Muscle layer of colon (tissue), 2 donors: ENCODE data around the gene VSIR.
A peak's percentile ranks its signal among the peaks of the same experiment; 100 is the strongest.

Experiments
- H3K27ac ChIP-seq: one replicate; pipeline ENCODE4 v1.7.0; 2013; ENCODE audit warnings: low read depth, mild to moderate bottlenecking, low read length, moderate library complexity
- H3K27me3 ChIP-seq, 2 donors: one replicate each; pipeline ENCODE4 v1.7.0; 2013; ENCODE audit warnings: low read length in 2 of 2, mild to moderate bottlenecking in 2 of 2; ENCODE audit not compliant: insufficient read depth in 2 of 2, control insufficient read depth in 1 of 2
- H3K36me3 ChIP-seq: one replicate; pipeline ENCODE4 v1.7.0; 2013; ENCODE audit warnings: mild to moderate bottlenecking, low read length; ENCODE audit not compliant: insufficient read depth
- H3K4me1 ChIP-seq: one replicate; pipeline ENCODE4 v1.7.0; 2013; ENCODE audit warnings: mild to moderate bottlenecking, low read length; ENCODE audit not compliant: insufficient read depth
- H3K4me3 ChIP-seq, 2 donors: one replicate each; pipeline ENCODE4 v1.7.0; 2013; ENCODE audit warnings: low read length in 2 of 2, low read depth in 1 of 2, mild to moderate bottlenecking in 1 of 2, moderate library complexity in 1 of 2
- H3K9ac ChIP-seq: one replicate; pipeline ENCODE4 v1.7.0; 2013; ENCODE audit warnings: low read length
- H3K9me3 ChIP-seq: one replicate; pipeline ENCODE4 v1.7.0; 2013; ENCODE audit warnings: mild to moderate bottlenecking, low read length
- donor health status: abdominal sarcoma.
- donor health status: Adenocarcinoma of cecum.

VSIR gene

DNA sequence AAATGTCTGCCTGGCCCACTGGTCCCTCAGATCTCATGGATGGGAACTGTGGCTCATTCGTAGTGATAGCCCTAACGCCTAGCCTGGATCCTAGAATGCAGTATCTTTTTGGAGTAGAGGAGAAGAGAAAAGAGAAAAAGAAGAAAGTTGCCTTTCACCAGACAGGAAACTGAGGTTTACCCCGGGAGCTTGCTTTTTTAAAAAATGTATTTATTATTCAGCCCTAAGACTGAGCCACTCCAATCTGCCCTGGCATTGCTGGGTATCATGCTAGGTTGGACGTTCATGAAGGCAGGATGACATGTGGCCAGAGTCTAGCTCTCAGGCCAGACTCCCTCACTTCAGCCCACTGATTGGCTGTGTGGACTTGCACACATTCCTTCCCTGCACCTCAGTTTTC is 32.3 kb downstream of the VSIR start:
- Histone ChIP-seq H3K27me3 (no peaks in the 10 kb centered on the region), H3K36me3 (no peaks in the 10 kb centered on the region), H3K4me1 (peaks cover 23% of the 10 kb centered on the region), H3K9me3 (no peaks in the 10 kb centered on the region), H3K27ac (no peak overlapping the region), H3K9ac (no peak overlapping the region), H3K4me3 (no peak overlapping the region)

DNA sequence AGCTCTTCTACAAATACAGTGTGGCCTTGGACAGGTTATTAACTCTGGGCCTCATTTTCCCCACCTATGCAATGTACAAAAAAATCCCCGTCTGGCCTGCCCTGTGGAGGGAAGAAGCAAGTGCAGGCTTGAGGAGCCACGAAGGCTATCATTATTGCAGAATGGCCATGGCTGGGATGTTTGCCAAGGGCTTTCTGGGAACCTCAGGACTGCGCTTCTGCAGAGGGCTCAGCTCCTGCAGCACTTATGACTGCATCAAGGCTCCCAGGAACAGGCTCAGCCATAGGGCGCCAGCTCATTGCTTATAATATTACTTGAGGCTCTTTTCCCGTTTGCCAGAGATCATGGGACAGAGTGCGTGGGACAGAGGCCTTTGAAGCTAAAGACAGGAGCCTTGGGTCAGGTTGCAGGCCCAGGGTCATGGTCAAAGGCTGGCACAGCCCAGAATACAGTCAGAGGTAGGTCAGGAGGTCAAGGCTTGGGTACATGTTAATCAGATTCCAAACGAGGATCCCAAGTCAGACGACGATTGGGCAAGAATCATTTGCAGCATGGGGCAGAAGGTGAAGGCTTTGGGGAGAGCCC is 33.2 kb downstream of the VSIR start:
- Histone ChIP-seq H3K4me3 (no peak overlapping the region), H3K9ac (no peak overlapping the region), H3K36me3 (no peaks in the 10 kb centered on the region), H3K27me3 (no peaks in the 10 kb centered on the region), H3K4me1 (peaks cover 21% of the 10 kb centered on the region), H3K27ac (peak overlapping the region; percentile 12), H3K9me3 (no peaks in the 10 kb centered on the region)

DNA sequence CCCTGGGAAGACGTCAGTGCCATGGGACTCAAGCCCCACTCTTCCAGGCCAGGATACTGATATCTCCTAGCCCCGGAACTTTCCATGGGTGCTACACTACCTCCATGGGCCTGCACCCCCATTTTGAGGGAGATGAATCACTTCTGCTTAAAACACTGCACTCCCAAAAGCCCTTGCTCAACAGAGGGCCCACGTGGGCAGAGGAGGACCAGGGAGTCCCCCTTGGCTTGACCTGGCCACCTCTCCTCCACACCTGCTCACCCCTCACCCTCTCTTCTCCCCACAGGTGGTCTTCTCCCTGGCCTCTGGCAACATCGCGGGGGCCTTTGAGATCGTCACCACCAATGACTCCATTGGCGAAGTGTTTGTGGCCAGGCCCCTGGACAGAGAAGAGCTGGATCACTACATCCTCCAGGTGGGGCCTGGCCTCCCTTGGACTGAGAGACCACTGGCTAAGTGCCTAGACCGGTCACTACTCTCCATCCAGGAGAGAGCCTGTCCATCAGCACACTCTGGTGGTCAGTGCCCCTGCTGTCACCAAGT is 33.9 kb downstream of the VSIR start:
- Histone ChIP-seq H3K9ac (no peak overlapping the region), H3K36me3 (no peaks in the 10 kb centered on the region), H3K9me3 (no peaks in the 10 kb centered on the region), H3K27ac (no peak overlapping the region), H3K4me3 (no peak overlapping the region), H3K4me1 (peaks cover 21% of the 10 kb centered on the region), H3K27me3 (no peaks in the 10 kb centered on the region)

DNA sequence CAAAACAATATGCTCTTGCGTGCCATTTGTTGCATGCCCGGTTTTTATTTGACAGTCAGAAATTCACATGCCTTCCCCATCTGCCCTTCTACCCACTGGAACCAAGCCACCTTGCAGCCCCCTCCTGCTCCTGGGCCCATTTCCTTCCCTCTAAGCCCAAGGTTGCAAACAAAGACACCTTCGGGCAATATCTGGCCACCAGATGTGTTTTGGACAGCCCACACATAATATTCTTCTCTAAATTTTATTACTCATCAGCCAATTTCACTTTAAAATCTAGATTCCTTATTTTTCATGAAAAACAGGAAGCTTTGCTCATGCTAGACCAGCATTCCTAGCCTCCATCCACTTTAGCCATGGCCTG is 35.5 kb downstream of the VSIR start:
- H3K9ac ChIP-seq, result no peak overlapping the region
- no peak overlapping the region for H3K27ac ChIP-seq
- H3K4me3 ChIP-seq, result no peak overlapping the region
- H3K4me1 ChIP-seq, result peaks cover 21% of the 10 kb centered on the region
- no peaks in the 10 kb centered on the region for H3K27me3 ChIP-seq
- no peaks in the 10 kb centered on the region for H3K9me3 ChIP-seq
- no peaks in the 10 kb centered on the region for H3K36me3 ChIP-seq

DNA sequence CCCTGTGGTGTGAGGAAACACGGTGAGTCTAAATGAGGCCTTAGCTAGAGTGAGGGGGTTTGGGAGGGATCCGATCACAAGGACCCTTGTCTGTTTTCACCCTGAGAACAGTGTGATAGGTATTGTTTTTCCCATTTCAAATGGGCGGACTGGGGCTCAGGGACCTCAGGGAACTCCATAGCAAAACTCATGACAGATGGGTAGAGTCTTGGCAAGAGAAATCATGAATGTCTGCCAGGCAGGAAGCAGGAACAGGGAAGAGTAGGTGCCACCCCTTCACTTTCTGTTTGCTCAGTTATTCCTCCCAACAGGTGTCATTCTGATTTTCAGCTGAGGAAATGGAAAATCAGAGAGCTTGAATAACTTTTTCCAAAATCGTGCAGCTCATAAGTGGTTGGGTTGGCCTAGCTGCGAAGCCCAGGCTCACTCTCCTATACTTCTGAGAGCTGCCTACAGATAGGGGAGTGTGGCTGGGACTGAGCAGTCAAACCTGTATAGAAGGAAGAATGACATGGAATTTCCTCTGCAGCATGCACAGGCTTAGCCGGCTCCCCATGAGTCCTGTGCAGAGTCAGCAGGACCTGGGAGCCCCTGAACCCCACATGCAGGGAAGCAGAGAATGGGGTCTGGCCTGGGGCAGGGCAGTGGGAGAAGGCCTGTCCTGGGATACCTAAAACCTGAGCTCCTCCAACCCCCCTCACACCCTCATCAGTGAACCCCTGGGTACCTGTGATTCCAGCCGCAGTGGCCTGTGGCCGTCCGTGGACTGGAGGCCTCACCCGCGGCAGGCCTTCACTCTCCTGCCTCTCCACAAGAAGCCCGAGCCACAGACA is 36.1 kb downstream of the VSIR start:
- H3K27me3 ChIP-seq, result no peaks in the 10 kb centered on the region
- H3K9me3 ChIP-seq, result no peaks in the 10 kb centered on the region
- H3K27ac ChIP-seq, result no peak overlapping the region
- no peak overlapping the region for H3K9ac ChIP-seq
- peaks cover 21% of the 10 kb centered on the region for H3K4me1 ChIP-seq
- no peak overlapping the region for H3K4me3 ChIP-seq
- no peaks in the 10 kb centered on the region for H3K36me3 ChIP-seq

DNA sequence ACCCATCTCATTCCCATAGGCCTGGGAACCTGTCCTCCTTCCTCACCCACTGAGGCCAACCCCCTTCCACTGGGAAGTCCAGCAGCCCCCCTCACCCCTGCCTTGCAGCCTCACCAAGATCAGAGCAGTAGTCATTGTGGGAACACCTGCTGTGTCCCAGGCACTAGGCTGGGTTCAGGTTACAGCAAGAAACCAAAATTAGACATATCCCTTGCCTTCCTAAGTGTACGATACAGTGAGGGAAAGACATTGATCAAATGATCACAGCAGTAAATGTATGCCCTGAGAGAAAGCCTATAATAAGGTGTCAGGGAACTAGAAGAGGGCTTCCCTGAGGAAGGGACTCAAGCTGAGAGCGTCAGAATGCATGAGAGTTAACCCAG is 36.8 kb downstream of the VSIR start:
- Histone ChIP-seq H3K4me1 (peaks cover 21% of the 10 kb centered on the region), H3K9me3 (no peaks in the 10 kb centered on the region), H3K36me3 (no peaks in the 10 kb centered on the region), H3K9ac (no peak overlapping the region), H3K27ac (no peak overlapping the region), H3K27me3 (no peaks in the 10 kb centered on the region), H3K4me3 (no peak overlapping the region)

GRCh38 chr10:71735709-71736569 is 37.4 kb downstream of the VSIR start:
- Histone ChIP-seq H3K4me1 (peaks cover 21% of the 10 kb centered on the region), H3K27ac (no peak overlapping the region), H3K27me3 (no peaks in the 10 kb centered on the region), H3K9me3 (no peaks in the 10 kb centered on the region), H3K4me3 (no peak overlapping the region), H3K9ac (no peak overlapping the region), H3K36me3 (no peaks in the 10 kb centered on the region)

GRCh38 chr10:71734797-71735196 is 38.5 kb downstream of the VSIR start:
- Histone ChIP-seq H3K4me1 (peaks cover 12% of the 10 kb centered on the region), H3K27ac (no peak overlapping the region)

DNA sequence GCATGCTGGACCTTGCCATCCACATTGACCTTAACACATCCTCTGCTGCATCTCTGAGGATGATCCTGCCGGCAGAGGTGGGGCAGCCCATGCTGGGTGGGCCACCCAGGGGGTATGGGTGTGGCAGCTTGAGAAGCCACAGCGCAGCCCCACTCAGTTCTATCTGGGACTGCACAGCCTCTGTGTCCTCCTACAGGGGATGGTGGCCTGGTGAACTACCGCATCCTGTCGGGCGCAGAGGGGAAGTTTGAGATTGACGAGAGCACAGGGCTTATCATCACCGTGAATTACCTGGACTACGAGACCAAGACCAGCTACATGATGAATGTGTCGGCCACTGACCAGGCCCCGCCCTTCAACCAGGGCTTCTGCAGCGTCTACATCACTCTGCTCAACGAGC is 41.5 kb downstream of the VSIR start:
- no peaks in the 10 kb centered on the region for H3K27me3 ChIP-seq
- no peak overlapping the region for H3K9ac ChIP-seq
- no peaks in the 10 kb centered on the region for H3K9me3 ChIP-seq
- H3K4me3 ChIP-seq, result no peak overlapping the region
- H3K36me3 ChIP-seq, result no peaks in the 10 kb centered on the region
- peaks cover 30% of the 10 kb centered on the region for H3K4me1 ChIP-seq
- no peak overlapping the region for H3K27ac ChIP-seq

More at GRCh38 chr10:71734797-71735196, 38.5 kb downstream of the VSIR start:
- H3K4me3 ChIP-seq, result no peak overlapping the region
- no peak overlapping the region for H3K9ac ChIP-seq
- no peaks in the 10 kb centered on the region for H3K27me3 ChIP-seq
- H3K36me3 ChIP-seq, result no peaks in the 10 kb centered on the region
- no peaks in the 10 kb centered on the region for H3K9me3 ChIP-seq

- no peak overlapping the region for H3K9ac ChIP-seq
- H3K4me1 ChIP-seq, result peaks cover 27% of the 10 kb centered on the region
- H3K27ac ChIP-seq, result no peak overlapping the region
- H3K27me3 ChIP-seq, result no peaks in the 10 kb centered on the region
- H3K4me3 ChIP-seq, result no peak overlapping the region
- no peaks in the 10 kb centered on the region for H3K36me3 ChIP-seq
- no peaks in the 10 kb centered on the region for H3K9me3 ChIP-seq
Observed at GRCh38 chr10:71729161-71729636, 44.1 kb downstream of the VSIR start.
